Mesenchymal stem cell (in vitro differentiated cells and primary cell): ENCODE results near the gene CHRNA4.
A peak's percentile ranks its signal among the peaks of the same experiment; 100 is the strongest.

Experiments
- DNase-seq: peaks from one replicate; pipeline ENCODE4 v3.0.0-alpha.2; 2013
- H2AFZ ChIP-seq: one replicate; pipeline ENCODE4 v1.6.1; 2013; ENCODE audit warnings: low read depth, mild to moderate bottlenecking, control low read depth, inconsistent platforms, low read length, moderate library complexity
- H2AK5ac ChIP-seq: 2 replicates; pipeline ENCODE4 v1.6.1; 2013; ENCODE audit warnings: low read length, moderate library complexity, mild to moderate bottlenecking, inconsistent platforms; ENCODE audit not compliant: severe bottlenecking
- H2BK120ac ChIP-seq: one replicate; pipeline ENCODE4 v1.6.1; 2013; ENCODE audit warnings: low read depth, mild to moderate bottlenecking, inconsistent platforms, low read length, moderate library complexity
- H2BK12ac ChIP-seq, 2 experiments: one replicate each; pipeline ENCODE4 v1.6.1; 2013; ENCODE audit warnings: inconsistent platforms in 2 of 2, low read length in 2 of 2, mild to moderate bottlenecking in 2 of 2, moderate library complexity in 2 of 2, control low read depth in 1 of 2
- H2BK15ac ChIP-seq: one replicate; pipeline ENCODE4 v1.6.1; 2013; ENCODE audit warnings: mild to moderate bottlenecking, low read depth, inconsistent platforms; ENCODE audit not compliant: poor library complexity, severe bottlenecking
- H2BK5ac ChIP-seq: 2 replicates; pipeline ENCODE4 v1.6.1; 2013; ENCODE audit warnings: low read depth, mild to moderate bottlenecking, low read length, control low read depth, inconsistent platforms; ENCODE audit not compliant: poor library complexity, severe bottlenecking
- H3K14ac ChIP-seq, 2 experiments: one replicate each; pipeline ENCODE4 v1.6.1; 2013; ENCODE audit warnings: inconsistent platforms in 2 of 2, low read length in 2 of 2, control low read depth in 1 of 2, mild to moderate bottlenecking in 1 of 2, moderate library complexity in 1 of 2
- H3K18ac ChIP-seq, 2 experiments: one replicate each; pipeline ENCODE4 v1.6.1; 2013; ENCODE audit warnings: inconsistent platforms in 2 of 2, low read length in 2 of 2, control low read depth in 1 of 2, low read depth in 1 of 2, mild to moderate bottlenecking in 1 of 2
- H3K23ac ChIP-seq, 2 experiments: one replicate each; pipeline ENCODE4 v1.6.1; 2013; ENCODE audit warnings: inconsistent platforms in 2 of 2, low read length in 2 of 2, mild to moderate bottlenecking in 2 of 2, moderate library complexity in 2 of 2, control low read depth in 1 of 2
- H3K27ac ChIP-seq: 2 replicates; pipeline ENCODE4 v1.5.1; 2013; ENCODE audit warnings: mild to moderate bottlenecking, moderate library complexity, low read length, control low read depth, inconsistent platforms; ENCODE audit not compliant: poor library complexity, severe bottlenecking
- H3K27me3 ChIP-seq, 2 experiments: 2 replicates each; pipeline versions ENCODE4 v1.6.1 to v1.7.0; 2013; ENCODE audit warnings: low read length in 2 of 2, mild to moderate bottlenecking in 2 of 2, moderate library complexity in 2 of 2, control low read depth in 1 of 2, inconsistent platforms in 1 of 2; ENCODE audit not compliant: control insufficient read depth in 1 of 2, insufficient read depth in 1 of 2
- H3K36me3 ChIP-seq, 2 experiments: 2 replicates each; pipeline versions ENCODE4 v1.6.1 to v1.7.0; 2013; ENCODE audit warnings: low read length in 2 of 2, control low read depth in 1 of 2, inconsistent platforms in 1 of 2, low read depth in 1 of 2, mild to moderate bottlenecking in 1 of 2; ENCODE audit not compliant: insufficient read depth in 2 of 2, control insufficient read depth in 1 of 2
- H3K4ac ChIP-seq, 2 experiments: one replicate each; pipeline ENCODE4 v1.6.1; 2013; ENCODE audit warnings: inconsistent platforms in 2 of 2, low read length in 2 of 2, mild to moderate bottlenecking in 2 of 2, moderate library complexity in 2 of 2, control low read depth in 1 of 2, low read depth in 1 of 2
- H3K4me1 ChIP-seq: 2 replicates; pipeline ENCODE4 v1.6.1; 2013; ENCODE audit warnings: low read depth, low read length, control low read depth; ENCODE audit not compliant: control insufficient read depth, insufficient read depth
- H3K4me2 ChIP-seq: 2 replicates; pipeline ENCODE4 v1.6.1; 2013; ENCODE audit warnings: low read length, mild to moderate bottlenecking, inconsistent platforms; ENCODE audit not compliant: poor library complexity, severe bottlenecking
- H3K4me3 ChIP-seq, 2 experiments: 2 replicates each; pipeline versions ENCODE4 v1.5.1 to v1.7.0; 2013; ENCODE audit warnings: low read length in 2 of 2, mild to moderate bottlenecking in 2 of 2, control low read depth in 1 of 2, low read depth in 1 of 2; ENCODE audit not compliant: insufficient read depth in 1 of 2
- H3K79me1 ChIP-seq: replicated peaks from 2 replicates; pipeline ENCODE4 v1.6.1; 2013; ENCODE audit warnings: mild to moderate bottlenecking, control low read depth, low read length, inconsistent platforms; ENCODE audit not compliant: poor library complexity, severe bottlenecking
- H3K9ac ChIP-seq: 2 replicates; pipeline ENCODE4 v1.7.0; 2013; ENCODE audit warnings: mild to moderate bottlenecking, low read length, moderate library complexity
- H3K9me3 ChIP-seq: 2 replicates; pipeline ENCODE4 v1.7.0; 2013; ENCODE audit warnings: mild to moderate bottlenecking, low read length; ENCODE audit not compliant: control insufficient read depth
- H4K8ac ChIP-seq: one replicate; pipeline ENCODE4 v1.6.1; 2013; ENCODE audit warnings: inconsistent platforms, mild to moderate bottlenecking, low read length, moderate library complexity
- H4K91ac ChIP-seq: one replicate; pipeline ENCODE4 v1.6.1; 2013; ENCODE audit warnings: mild to moderate bottlenecking, low read length, inconsistent platforms
- WGBS: methylation state at CpG from one replicate; pipeline ENCODE4 v1.1.7; 2013; ENCODE audit warnings: mixed read lengths; 5-methylcytosine and 5-hydroxymethylcytosine counted together

The CHRNA4 gene

GRCh38 chr20:63392465-63393365 lies 31.6 kb upstream of the CHRNA4 start:
- peaks cover 3 to 31% of the 10 kb centered on the region in 2 experiments for H3K27me3 ChIP-seq
- no peak overlapping the region for H2BK15ac ChIP-seq
- no peaks in the 10 kb centered on the region for H3K4me1 ChIP-seq
- H3K27ac ChIP-seq = no peak overlapping the region
- H4K91ac ChIP-seq = no peak overlapping the region
- no peak overlapping the region for H2AFZ ChIP-seq
- H3K4me2 ChIP-seq = no peak overlapping the region
- no peak overlapping the region for H2BK5ac ChIP-seq
- no peak overlapping the region for H3K14ac ChIP-seq
- H3K9ac ChIP-seq = no peak overlapping the region
- no peak overlapping the region for H2BK120ac ChIP-seq
- H2AK5ac ChIP-seq = no peak overlapping the region
- WGBS = 89% methylated on average over 17 of the region's 17 CpGs
- H3K9me3 ChIP-seq = peaks cover 29% of the 10 kb centered on the region
- no peak overlapping the region for H2BK12ac ChIP-seq
- no peaks in the 10 kb centered on the region for H3K79me1 ChIP-seq
- H3K18ac ChIP-seq = no peak overlapping the region
- no peak for DNase-seq
- H3K4ac ChIP-seq = no peak overlapping the region
- H3K4me3 ChIP-seq = no peak overlapping the region
- H3K23ac ChIP-seq = no peak overlapping the region
- H4K8ac ChIP-seq = no peak overlapping the region
- no peaks in the 10 kb centered on the region for H3K36me3 ChIP-seq

- Histone ChIP-seq H3K4me3 (no peak overlapping the region), H3K27ac (no peak overlapping the region), H2BK120ac (no peak overlapping the region), H3K4me1 (peaks cover 2% of the 10 kb centered on the region), H3K4me2 (no peak overlapping the region), H4K8ac (no peak overlapping the region), H3K14ac (no peak overlapping the region), H3K9me3 (peaks cover 51% of the 10 kb centered on the region), H3K4ac (no peak overlapping the region), H3K18ac (no peak overlapping the region), H4K91ac (no peak overlapping the region), H2BK12ac (no peak overlapping the region), H3K23ac (no peak overlapping the region), H3K27me3 (peaks cover 0 to 10% of the 10 kb centered on the region in 2 experiments), H2BK15ac (no peak overlapping the region), H2AK5ac (no peak overlapping the region), H3K9ac (no peak overlapping the region), H3K79me1 (no peaks in the 10 kb centered on the region), H2BK5ac (no peak overlapping the region), H2AFZ (no peak overlapping the region), H3K36me3 (no peaks in the 10 kb centered on the region)
- no peak for DNase-seq
- WGBS = 86% methylated on average over 17 of the region's 18 CpGs
Measured at GRCh38 chr20:63387917-63388316, 26.8 kb upstream of the CHRNA4 start.

- H2BK120ac ChIP-seq = no peak overlapping the region
- H3K9ac ChIP-seq = no peak overlapping the region
- H3K14ac ChIP-seq = no peak overlapping the region
- no peak overlapping the region for H3K4ac ChIP-seq
- no peak overlapping the region for H3K4me2 ChIP-seq
- H3K18ac ChIP-seq = no peak overlapping the region
- H3K36me3 ChIP-seq = no peaks in the 10 kb centered on the region
- no peak overlapping the region for H2BK12ac ChIP-seq
- H3K9me3 ChIP-seq = peaks cover 51% of the 10 kb centered on the region
- no peak overlapping the region for H3K4me3 ChIP-seq
- no peak for DNase-seq
- H3K79me1 ChIP-seq = no peaks in the 10 kb centered on the region
- no peak overlapping the region for H2AFZ ChIP-seq
- 94% methylated on average over 13 of the region's 13 CpGs for WGBS
- peak overlapping the region; percentile 1 for H4K91ac ChIP-seq
- H3K23ac ChIP-seq = no peak overlapping the region
- H2BK5ac ChIP-seq = no peak overlapping the region
- no peak overlapping the region for H3K27ac ChIP-seq
- no peak overlapping the region for H2AK5ac ChIP-seq
- no peak overlapping the region for H2BK15ac ChIP-seq
- H3K27me3 ChIP-seq = peaks cover 0 to 13% of the 10 kb centered on the region in 2 experiments
- H4K8ac ChIP-seq = no peak overlapping the region
- H3K4me1 ChIP-seq = peaks cover 2% of the 10 kb centered on the region
Measured at GRCh38 chr20:63387393-63387792, 26.2 kb upstream of the CHRNA4 start.

GRCh38 chr20:63386491-63386890 lies 25.3 kb upstream of the CHRNA4 start:
- Histone ChIP-seq H2BK12ac (no peak overlapping the region), H3K27ac (no peak overlapping the region), H2AK5ac (no peak overlapping the region), H3K4ac (no peak overlapping the region), H4K91ac (no peak overlapping the region), H3K23ac (no peak overlapping the region), H3K4me1 (peaks cover 2% of the 10 kb centered on the region), H3K9me3 (peaks cover 47% of the 10 kb centered on the region), H3K36me3 (no peaks in the 10 kb centered on the region), H2BK15ac (no peak overlapping the region), H3K9ac (no peak overlapping the region), H3K27me3 (peaks cover 3 to 16% of the 10 kb centered on the region in 2 experiments), H3K18ac (no peak overlapping the region), H3K14ac (no peak overlapping the region), H3K4me3 (no peak overlapping the region), H2BK5ac (no peak overlapping the region), H2BK120ac (no peak overlapping the region), H3K79me1 (no peaks in the 10 kb centered on the region), H3K4me2 (no peak overlapping the region), H4K8ac (no peak overlapping the region), H2AFZ (no peak overlapping the region)
- no peak for DNase-seq
- 88% methylated on average over 14 of the region's 18 CpGs for WGBS
